ENCODE data around the gene UCN3.
A peak's percentile ranks its signal among the peaks of the same experiment; 100 is the strongest.

The UCN3 gene

GRCh38 chr10:5346881-5347280, 17.9 kb upstream of the UCN3 start:
- no peak overlapping the region for H3K4me3 ChIP-seq (replicated peaks in 1 of 2; ENCODE audit: low read depth in 2 of 2, low read length in 2 of 2)
- TF ChIP-seq CTCF (IDR thresholded peaks at IDR 0.05; ENCODE audit: low read depth, low read length): no peak
- DNase-seq (ENCODE audit: low read depth in 2 of 2): no peak

GRCh38 chr10:5349362-5349761, 15.4 kb upstream of the UCN3 start:
- no peak overlapping the region for H3K4me3 ChIP-seq (replicated peaks in 1 of 2; ENCODE audit: low read depth in 2 of 2, low read length in 2 of 2)
- no peak for TF ChIP-seq CTCF (IDR thresholded peaks at IDR 0.05; ENCODE audit: low read depth, low read length)
- no peak for DNase-seq (ENCODE audit: low read depth in 2 of 2)

GRCh38 chr10:5354068-5354467, 10.7 kb upstream of the UCN3 start:
- DNase-seq (ENCODE audit: low read depth in 2 of 2): no peak
- H3K4me3 ChIP-seq (replicated peaks in 1 of 2; ENCODE audit: low read depth in 2 of 2, low read length in 2 of 2): no peak overlapping the region
- no peak for TF ChIP-seq CTCF (IDR thresholded peaks at IDR 0.05; ENCODE audit: low read depth, low read length)

- TF ChIP-seq CTCF (IDR thresholded peaks at IDR 0.05; ENCODE audit: low read depth, low read length): no peak
- no peak overlapping the region for H3K4me3 ChIP-seq (replicated peaks in 1 of 2; ENCODE audit: low read depth in 2 of 2, low read length in 2 of 2)
- DNase-seq (ENCODE audit: low read depth in 2 of 2): peak in 1 of 2 donors; percentile 2
Measured at GRCh38 chr10:5355594-5356301, 9.0 kb upstream of the UCN3 start.

GRCh38 chr10:5356302-5356763, 8.4 kb upstream of the UCN3 start:
- no peak for TF ChIP-seq CTCF (IDR thresholded peaks at IDR 0.05; ENCODE audit: low read depth, low read length)
- H3K4me3 ChIP-seq (replicated peaks in 1 of 2; ENCODE audit: low read depth in 2 of 2, low read length in 2 of 2): no peak overlapping the region
- DNase-seq (ENCODE audit: low read depth in 2 of 2): peak in 1 of 2 donors; percentile 4

GRCh38 chr10:5360318-5360915, 4.3 kb upstream of the UCN3 start:
- H3K4me3 ChIP-seq (replicated peaks in 1 of 2; ENCODE audit: low read depth in 2 of 2, low read length in 2 of 2): no peak overlapping the region
- no peak for DNase-seq (ENCODE audit: low read depth in 2 of 2)
- no peak for TF ChIP-seq CTCF (IDR thresholded peaks at IDR 0.05; ENCODE audit: low read depth, low read length)

Measured in cardiac fibroblast (primary cell).